Aorta (tissue), 5 donors: ENCODE results near the gene ALDH1L1. TPM values are rescaled to one million over a fixed set of nuclear protein-coding genes. Genes with fewer than 3 reads are reported as not detected.

Source experiments
- ATAC-seq: fragments of 200-7000 bp; cut with Tn5 transposase; one replicate; pipeline ENCODE4 v1.9.1; 2022; ENCODE audit warnings: moderate library complexity; ENCODE audit not compliant: low FRiP score
- DNase-seq, 2 donors: peaks; one replicate each; pipeline ENCODE4 v3.0.0-alpha.2; 2020
- H3K27ac ChIP-seq, 2 donors: one replicate each; pipeline ENCODE4 v1.5.1; 2013; ENCODE audit warnings: low read length in 2 of 2, mild to moderate bottlenecking in 2 of 2, moderate library complexity in 2 of 2, control low read depth in 1 of 2, inconsistent platforms in 1 of 2, low read depth in 1 of 2
- H3K27me3 ChIP-seq, 2 donors: one replicate each; pipeline ENCODE4 v1.6.1; 2013; ENCODE audit warnings: control low read depth in 1 of 2, low read length in 1 of 2, mild to moderate bottlenecking in 1 of 2, moderate library complexity in 1 of 2; ENCODE audit not compliant: insufficient read depth in 2 of 2, control insufficient read depth in 1 of 2
- H3K36me3 ChIP-seq, 2 donors: one replicate each; pipeline ENCODE4 v1.6.1; 2013; ENCODE audit warnings: control low read depth in 1 of 2, low read length in 1 of 2, mild to moderate bottlenecking in 1 of 2; ENCODE audit not compliant: insufficient read depth in 2 of 2, control insufficient read depth in 1 of 2
- H3K4me1 ChIP-seq, 2 donors: one replicate each; pipeline ENCODE4 v1.6.1; 2013; ENCODE audit warnings: low read length in 2 of 2, control low read depth in 1 of 2, mild to moderate bottlenecking in 1 of 2, moderate library complexity in 1 of 2; ENCODE audit not compliant: insufficient read depth in 2 of 2, control insufficient read depth in 1 of 2
- H3K4me3 ChIP-seq, 2 donors: one replicate each; pipeline ENCODE4 v1.5.1; 2013; ENCODE audit warnings: low read length in 2 of 2, control low read depth in 1 of 2, mild to moderate bottlenecking in 1 of 2
- H3K9me3 ChIP-seq: one replicate; pipeline ENCODE4 v1.6.1; 2013; ENCODE audit warnings: mild to moderate bottlenecking, low read length; ENCODE audit not compliant: control insufficient read depth
- WGBS, 2 donors: extraction: QIAGEN DNeasy Blood & Tissue Kit; methylation state at CpG; one replicate each; pipeline ENCODE4 v1.1.7; 2013; 5-methylcytosine and 5-hydroxymethylcytosine counted together
- intact Hi-C, 2 donors: fragments of 100-400 bp; cut with DNase I; formaldehyde crosslinking; loops; one replicate each; pipeline versions ENCODE4 v1.14.2 to v1.15.0; 2022
- polyA plus RNA-seq, 2 donors: library from polyadenylated mRNA; stranded (reverse); fragments of 200-250 nt; gene quantifications; one replicate each; pipeline ENCODE4 v1.2.3, GENCODE V29; 2013
- total RNA-seq, 2 donors: library from RNA; stranded (reverse); fragmentation: NEBNext Ultra II Directional; extraction: Animal tissue kit (Norgen Biotek cat#: 25700); gene quantifications; one replicate each; pipeline ENCODE4 v1.2.1, GENCODE V29; 2021
- donor health status: healthy with polysubstance abuse.
- donor health status: Bipolar disorder and iron deficiency.
- donor health status: DM: no; HTN: no; CAD: no.
- donor health status: DM: no; HTN: no; CAD: no.
- donor health status: DM: yes; HTN: yes; CAD: no.

Gene ALDH1L1
- total and polyA plus RNA-seq, 4 donors, result 10.9 to 91.2 (median 22.8) TPM

GRCh38 chr3:126135406-126136076 is 44.8 kb downstream of the ALDH1L1 start:
- ATAC-seq (peak; percentile 5), DNase-seq (peak; percentile 29 to 67)
- Histone ChIP-seq H3K27me3 (no peaks in the 10 kb centered on the region), H3K27ac (no peak overlapping the region), H3K36me3 (peaks cover 0 to 2% of the 10 kb centered on the region in 2 donors), H3K4me1 (no peaks in the 10 kb centered on the region), H3K9me3 (no peaks in the 10 kb centered on the region), H3K4me3 (no peak overlapping the region)
- WGBS, 2 donors, result 95% methylated on average over 15 of the region's 15 CpGs
- intact Hi-C loops, result loop anchor here (2.0 to 5.0 kb wide), 3 partner anchors 62 to 253 kb away; no protein-coding TSS in a partner anchor

GRCh38 chr3:126135071-126135405 is 45.3 kb downstream of the ALDH1L1 start:
- Histone ChIP-seq H3K4me1 (no peaks in the 10 kb centered on the region), H3K36me3 (peaks cover 0 to 2% of the 10 kb centered on the region in 2 donors), H3K4me3 (no peak overlapping the region), H3K9me3 (no peaks in the 10 kb centered on the region), H3K27ac (no peak overlapping the region), H3K27me3 (no peaks in the 10 kb centered on the region)
- intact Hi-C loops, result loop anchor here (2.0 to 5.0 kb wide), 3 partner anchors 62 to 254 kb away; no protein-coding TSS in a partner anchor
- DNase-seq, result no peak
- ATAC-seq, result no peak
- 90 to 91% methylated on average over 3 of the region's 3 CpGs for WGBS, 2 donors

GRCh38 chr3:126134219-126134975 is 46.0 kb downstream of the ALDH1L1 start:
- H3K36me3 ChIP-seq, result peaks cover 0 to 2% of the 10 kb centered on the region in 2 donors
- DNase-seq, result peak; percentile 68 to 87
- no peak overlapping the region for H3K4me3 ChIP-seq
- no peaks in the 10 kb centered on the region for H3K27me3 ChIP-seq
- peak; percentile 72 for ATAC-seq
- no peaks in the 10 kb centered on the region for H3K9me3 ChIP-seq
- H3K4me1 ChIP-seq, result no peaks in the 10 kb centered on the region
- intact Hi-C loops, result loop anchor here (2.0 to 5.0 kb wide), 3 partner anchors 118 to 254 kb away; no protein-coding TSS in a partner anchor
- no peak overlapping the region for H3K27ac ChIP-seq
- 34 to 44% methylated on average over 23 of the region's 23 CpGs for WGBS, 2 donors

DNA sequence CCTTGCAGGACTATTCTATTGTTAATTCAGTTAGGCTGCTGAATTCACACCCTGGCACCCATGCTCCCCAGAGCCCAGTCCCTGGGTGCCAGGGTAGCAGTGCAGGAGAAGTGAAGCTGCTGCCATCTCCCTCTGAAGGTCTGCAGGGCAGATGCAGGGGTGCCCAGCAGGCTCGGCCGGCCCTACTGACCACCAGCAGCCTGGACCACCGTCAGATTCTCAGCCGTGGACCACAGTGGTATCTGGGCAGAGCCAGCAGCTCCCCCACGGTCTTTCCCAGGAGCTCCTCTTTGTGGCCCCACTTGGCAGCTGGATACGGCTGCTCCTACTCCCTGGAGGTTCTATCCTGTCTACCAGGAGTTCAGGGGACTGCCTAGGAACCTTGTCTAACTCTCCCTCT is 46.8 kb downstream of the ALDH1L1 start:
- Histone ChIP-seq H3K4me1 (no peaks in the 10 kb centered on the region), H3K9me3 (no peaks in the 10 kb centered on the region), H3K36me3 (peaks cover 0 to 2% of the 10 kb centered on the region in 2 donors), H3K27me3 (no peaks in the 10 kb centered on the region), H3K27ac (no peak overlapping the region), H3K4me3 (no peak overlapping the region)
- DNase-seq (peak; percentile 35 to 46), ATAC-seq (no peak)
- 60 to 63% methylated on average over 6 of the region's 6 CpGs for WGBS, 2 donors
- intact Hi-C loops, result loop anchor here (2.0 to 5.0 kb wide), 3 partner anchors 119 to 255 kb away; no protein-coding TSS in a partner anchor

DNA sequence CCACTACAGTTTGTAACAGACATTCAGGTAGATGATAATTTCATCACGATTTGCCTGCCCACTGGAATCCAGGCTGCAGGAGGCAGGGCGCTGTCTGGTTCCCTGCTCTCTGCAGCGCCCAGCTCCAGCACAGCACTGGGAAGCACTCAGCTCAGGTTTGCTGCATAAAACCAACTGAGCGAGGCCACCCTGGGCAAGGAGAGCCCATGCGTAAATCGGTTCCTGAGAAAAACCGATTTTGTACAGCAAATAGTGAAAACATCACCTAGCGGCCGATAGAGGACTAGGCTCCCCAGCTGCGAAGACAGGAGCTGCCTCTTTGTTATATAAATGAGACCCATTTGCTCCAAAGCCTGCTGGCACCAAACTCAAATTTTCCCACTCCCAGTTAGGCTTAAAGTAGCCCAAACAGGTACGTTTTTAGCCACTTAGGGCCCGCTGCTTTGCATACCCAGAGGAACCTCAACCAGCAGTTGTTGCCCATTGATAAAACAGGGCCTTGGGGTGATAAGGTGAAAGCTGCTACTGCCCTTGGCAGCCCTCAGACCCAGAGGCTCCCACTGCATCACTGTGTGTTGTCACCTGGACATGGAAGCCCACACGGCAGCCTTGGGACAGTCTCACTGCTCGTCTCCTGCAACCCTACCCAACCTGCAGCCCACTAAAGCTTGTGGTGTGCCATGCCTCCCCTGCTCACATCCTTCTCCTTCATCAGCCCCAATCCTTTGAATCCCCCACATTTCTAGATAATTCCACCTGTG is 47.5 kb downstream of the ALDH1L1 start:
- no peak overlapping the region for H3K27ac ChIP-seq
- peaks cover 0 to 2% of the 10 kb centered on the region in 2 donors for H3K36me3 ChIP-seq
- H3K4me3 ChIP-seq, result no peak overlapping the region
- DNase-seq (peak; percentile 13 to 35), ATAC-seq (no peak)
- H3K4me1 ChIP-seq, result no peaks in the 10 kb centered on the region
- H3K9me3 ChIP-seq, result no peaks in the 10 kb centered on the region
- intact Hi-C loops, result loop anchor here (5.0 kb wide), 2 partner anchors 119 to 124 kb away; no protein-coding TSS in a partner anchor
- WGBS, 2 donors, result 84 to 86% methylated on average over 14 of the region's 14 CpGs
- no peaks in the 10 kb centered on the region for H3K27me3 ChIP-seq

GRCh38 chr3:126131881-126132750 is 48.3 kb downstream of the ALDH1L1 start:
- ATAC-seq (no peak), DNase-seq (peak; percentile 41 to 56)
- WGBS, 2 donors, result 77 to 90% methylated on average over 15 to 16 of the region's 16 CpGs
- Histone ChIP-seq H3K27me3 (no peaks in the 10 kb centered on the region), H3K4me3 (no peak overlapping the region), H3K36me3 (no peaks in the 10 kb centered on the region), H3K27ac (no peak overlapping the region), H3K9me3 (no peaks in the 10 kb centered on the region), H3K4me1 (no peaks in the 10 kb centered on the region)
- intact Hi-C loops, result loop anchor here (5.0 kb wide), 2 partner anchors 120 to 125 kb away; no protein-coding TSS in a partner anchor

- ATAC-seq (no peak), DNase-seq (peak; percentile 29 to 71)
- Histone ChIP-seq H3K27ac (no peak overlapping the region), H3K4me3 (no peak overlapping the region), H3K9me3 (no peaks in the 10 kb centered on the region), H3K4me1 (no peaks in the 10 kb centered on the region), H3K36me3 (no peaks in the 10 kb centered on the region), H3K27me3 (no peaks in the 10 kb centered on the region)
- intact Hi-C loops, result loop anchor here (5.0 kb wide), 2 partner anchors 121 to 126 kb away; no protein-coding TSS in a partner anchor
- WGBS, 2 donors, result 83 to 91% methylated on average over 18 to 19 of the region's 19 CpGs
Observed at GRCh38 chr3:126130981-126131745, 49.2 kb downstream of the ALDH1L1 start.
